ENCODE data around the gene CGGBP1.

Gene CGGBP1

DNA sequence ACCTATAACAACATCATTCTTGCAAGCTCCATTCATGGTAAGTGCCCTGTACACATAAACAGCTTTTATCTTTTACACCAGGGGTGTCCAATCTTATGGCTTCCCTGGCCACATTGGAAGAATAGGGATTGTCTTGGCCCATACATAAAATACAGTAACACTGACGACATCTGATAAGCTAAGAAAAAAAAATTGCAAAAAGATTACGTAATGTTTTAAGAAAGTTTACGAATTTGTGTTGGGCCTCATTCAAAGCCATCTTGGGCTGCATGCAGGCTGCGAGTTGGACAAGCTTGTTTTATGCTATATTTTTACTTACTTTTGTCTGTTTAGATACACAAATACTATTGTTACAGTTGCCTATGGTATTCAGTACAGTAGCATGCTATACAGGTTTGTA is 31.9 kb upstream of the CGGBP1 start:
- TF ChIP-seq POLR2AphosphoS5 (IDR thresholded peaks at IDR 0.05; ENCODE audit: low read depth, low read length): no peak
- TF ChIP-seq, protein P1, sequence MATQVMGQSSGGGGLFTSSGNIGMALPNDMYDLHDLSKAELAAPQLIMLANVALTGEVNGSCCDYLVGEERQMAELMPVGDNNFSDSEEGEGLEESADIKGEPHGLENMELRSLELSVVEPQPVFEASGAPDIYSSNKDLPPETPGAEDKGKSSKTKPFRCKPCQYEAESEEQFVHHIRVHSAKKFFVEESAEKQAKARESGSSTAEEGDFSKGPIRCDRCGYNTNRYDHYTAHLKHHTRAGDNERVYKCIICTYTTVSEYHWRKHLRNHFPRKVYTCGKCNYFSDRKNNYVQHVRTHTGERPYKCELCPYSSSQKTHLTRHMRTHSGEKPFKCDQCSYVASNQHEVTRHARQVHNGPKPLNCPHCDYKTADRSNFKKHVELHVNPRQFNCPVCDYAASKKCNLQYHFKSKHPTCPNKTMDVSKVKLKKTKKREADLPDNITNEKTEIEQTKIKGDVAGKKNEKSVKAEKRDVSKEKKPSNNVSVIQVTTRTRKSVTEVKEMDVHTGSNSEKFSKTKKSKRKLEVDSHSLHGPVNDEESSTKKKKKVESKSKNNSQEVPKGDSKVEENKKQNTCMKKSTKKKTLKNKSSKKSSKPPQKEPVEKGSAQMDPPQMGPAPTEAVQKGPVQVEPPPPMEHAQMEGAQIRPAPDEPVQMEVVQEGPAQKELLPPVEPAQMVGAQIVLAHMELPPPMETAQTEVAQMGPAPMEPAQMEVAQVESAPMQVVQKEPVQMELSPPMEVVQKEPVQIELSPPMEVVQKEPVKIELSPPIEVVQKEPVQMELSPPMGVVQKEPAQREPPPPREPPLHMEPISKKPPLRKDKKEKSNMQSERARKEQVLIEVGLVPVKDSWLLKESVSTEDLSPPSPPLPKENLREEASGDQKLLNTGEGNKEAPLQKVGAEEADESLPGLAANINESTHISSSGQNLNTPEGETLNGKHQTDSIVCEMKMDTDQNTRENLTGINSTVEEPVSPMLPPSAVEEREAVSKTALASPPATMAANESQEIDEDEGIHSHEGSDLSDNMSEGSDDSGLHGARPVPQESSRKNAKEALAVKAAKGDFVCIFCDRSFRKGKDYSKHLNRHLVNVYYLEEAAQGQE (IDR thresholded peaks at IDR 0.05; ENCODE audit: insufficient read depth in 1 of 2, low read depth in 2 of 2, low read length in 2 of 2): no peak
- no peak for TF ChIP-seq SIN3A (IDR thresholded peaks at IDR 0.05; ENCODE audit: borderline replicate concordance, insufficient read depth, low read length)
- no peak for TF ChIP-seq FOXP2 (optimal IDR thresholded peaks at IDR 0.05; ENCODE audit: borderline replicate concordance, extremely low read depth, extremely low read length, insufficient read depth)
- TF ChIP-seq TAF1 (IDR thresholded peaks at IDR 0.05; ENCODE audit: borderline replicate concordance, insufficient read depth, low read length): no peak

DNA sequence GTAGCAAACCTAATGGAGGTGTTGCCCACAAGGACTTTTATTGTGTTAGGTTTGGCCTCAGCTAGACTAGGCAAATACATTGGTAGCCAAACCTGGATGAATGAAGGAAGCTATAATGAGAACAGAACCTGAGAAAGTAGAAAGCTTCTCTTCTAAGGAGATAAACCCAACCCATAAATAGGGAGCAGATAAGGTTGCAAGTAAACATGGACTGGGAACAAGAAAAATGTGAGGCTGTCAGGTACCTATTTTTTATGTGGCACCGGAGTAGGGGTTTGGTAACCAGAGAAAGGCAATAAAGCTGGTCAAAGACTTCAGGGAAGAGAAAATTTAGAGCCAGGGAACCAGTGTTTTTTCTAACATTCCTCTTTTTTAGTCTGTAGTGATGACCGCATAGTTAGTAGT is 25.3 kb upstream of the CGGBP1 start:
- TF ChIP-seq POLR2AphosphoS5 (IDR thresholded peaks at IDR 0.05; ENCODE audit: low read depth, low read length) (no peak), FOXP2 (optimal IDR thresholded peaks at IDR 0.05; ENCODE audit: borderline replicate concordance, extremely low read depth, extremely low read length, insufficient read depth) (no peak), TAF1 (IDR thresholded peaks at IDR 0.05; ENCODE audit: borderline replicate concordance, insufficient read depth, low read length) (no peak), SIN3A (IDR thresholded peaks at IDR 0.05; ENCODE audit: borderline replicate concordance, insufficient read depth, low read length) (no peak)
- TF ChIP-seq, protein P1 (IDR thresholded peaks at IDR 0.05; ENCODE audit: insufficient read depth in 1 of 2, low read depth in 2 of 2, low read length in 2 of 2): no peak

DNA sequence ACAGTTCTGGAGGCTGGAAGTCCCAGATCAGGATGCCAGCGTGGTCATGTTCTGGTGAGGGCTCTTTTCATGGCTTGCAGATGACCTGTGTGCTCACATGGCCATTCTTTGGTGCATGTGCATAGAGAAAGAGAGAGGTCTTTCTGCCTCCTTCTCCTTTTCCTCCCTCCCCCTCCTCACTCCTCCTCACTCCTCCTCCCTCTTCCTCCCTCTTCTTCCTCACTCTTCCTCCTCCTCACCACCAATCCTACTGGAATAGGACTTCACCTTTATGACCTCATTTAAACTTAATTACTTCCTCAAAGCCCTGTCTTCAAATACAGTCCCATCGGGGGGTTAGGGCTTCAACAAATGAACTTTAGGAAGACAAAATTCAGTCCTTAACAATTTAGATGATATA is 24.0 kb upstream of the CGGBP1 start:
- TF ChIP-seq, protein P1 (IDR thresholded peaks at IDR 0.05; ENCODE audit: insufficient read depth in 1 of 2, low read depth in 2 of 2, low read length in 2 of 2): no peak

- TF ChIP-seq FOXP2 (optimal IDR thresholded peaks at IDR 0.05; ENCODE audit: borderline replicate concordance, extremely low read depth, extremely low read length, insufficient read depth) (no peak), TAF1 (IDR thresholded peaks at IDR 0.05; ENCODE audit: borderline replicate concordance, insufficient read depth, low read length) (no peak)
These were observed 20.1 kb upstream of the CGGBP1 start for GRCh38 chr3:88078932-88079331.

DNA sequence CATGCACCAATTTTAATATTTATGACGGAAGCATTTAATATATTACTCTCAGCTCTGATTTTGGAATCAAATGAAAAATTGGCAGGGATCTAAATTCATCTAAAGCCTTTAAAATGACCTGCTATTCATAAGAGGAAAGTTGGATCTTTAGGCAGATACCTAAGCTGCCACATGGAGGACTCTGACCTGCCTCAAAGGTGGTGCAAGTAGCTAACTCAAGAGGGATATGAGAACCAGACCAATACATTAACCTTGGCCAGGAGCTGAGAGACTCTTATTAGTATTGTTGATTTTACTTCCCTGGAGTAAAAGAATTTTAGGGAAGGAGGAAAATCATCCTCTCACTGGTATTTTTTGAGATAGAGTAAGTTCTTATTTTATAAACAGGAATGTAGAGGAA is 17.9 kb upstream of the CGGBP1 start:
- no peak for TF ChIP-seq POLR2AphosphoS5 (IDR thresholded peaks at IDR 0.05; ENCODE audit: low read depth, low read length)
- TF ChIP-seq TAF1 (IDR thresholded peaks at IDR 0.05; ENCODE audit: borderline replicate concordance, insufficient read depth, low read length): no peak
- no peak for TF ChIP-seq SIN3A (IDR thresholded peaks at IDR 0.05; ENCODE audit: borderline replicate concordance, insufficient read depth, low read length)
- TF ChIP-seq, protein P1 (IDR thresholded peaks at IDR 0.05; ENCODE audit: insufficient read depth in 1 of 2, low read depth in 2 of 2, low read length in 2 of 2): no peak
- no peak for TF ChIP-seq FOXP2 (optimal IDR thresholded peaks at IDR 0.05; ENCODE audit: borderline replicate concordance, extremely low read depth, extremely low read length, insufficient read depth)
